SJSA1 (cell line): ENCODE measurements around the gene MORN3. TPM values are rescaled to one million over a fixed set of nuclear protein-coding genes. Genes with fewer than 3 reads are reported as not detected.

Experiments used
- DNase-seq, 2 experiments: peaks; one replicate each; pipeline ENCODE4 v3.0.0-alpha.2; 2015 to 2020; ENCODE audit warnings: low spot score in 2 of 2, low read depth in 1 of 2
- H3K27ac ChIP-seq: fragments of 250-450 bp; sonication (Bioruptor Pico); 2 replicates; pipeline ENCODE4 v1.5.1; 2020; ENCODE audit warnings: mild to moderate bottlenecking, moderate library complexity
- H3K27me3 ChIP-seq: fragments of 250-450 bp; sonication (Bioruptor Pico); replicated peaks from 2 replicates; pipeline ENCODE4 v1.5.1; 2020; ENCODE audit warnings: mild to moderate bottlenecking, moderate library complexity
- H3K36me3 ChIP-seq: fragments of 250-450 bp; sonication (Bioruptor Pico); 2 replicates; pipeline ENCODE4 v1.5.1; 2020; ENCODE audit warnings: mild to moderate bottlenecking
- H3K4me1 ChIP-seq: fragments of 250-450 bp; sonication (Bioruptor Pico); replicated peaks from 2 replicates; pipeline ENCODE4 v1.6.1; 2021; ENCODE audit warnings: mild to moderate bottlenecking
- H3K4me3 ChIP-seq: fragments of 250-450 bp; sonication (Bioruptor Pico); 2 replicates; pipeline ENCODE4 v1.5.1; 2020; ENCODE audit warnings: mild to moderate bottlenecking
- H3K9me3 ChIP-seq: fragments of 250-450 bp; sonication (Bioruptor Pico); replicated peaks from 2 replicates; pipeline ENCODE4 v1.5.1; 2020; ENCODE audit warnings: mild to moderate bottlenecking
- total RNA-seq: library from RNA; depleted of rRNA; stranded (reverse); fragments of >200 nt; shearing (Covaris generic); gene quantifications from 2 replicates; pipeline ENCODE4 v1.2.3, GENCODE V29; 2014; rRNA removed

MORN3 gene
- total RNA-seq, 1 experiment from 2014 or later, result not detected

DNA sequence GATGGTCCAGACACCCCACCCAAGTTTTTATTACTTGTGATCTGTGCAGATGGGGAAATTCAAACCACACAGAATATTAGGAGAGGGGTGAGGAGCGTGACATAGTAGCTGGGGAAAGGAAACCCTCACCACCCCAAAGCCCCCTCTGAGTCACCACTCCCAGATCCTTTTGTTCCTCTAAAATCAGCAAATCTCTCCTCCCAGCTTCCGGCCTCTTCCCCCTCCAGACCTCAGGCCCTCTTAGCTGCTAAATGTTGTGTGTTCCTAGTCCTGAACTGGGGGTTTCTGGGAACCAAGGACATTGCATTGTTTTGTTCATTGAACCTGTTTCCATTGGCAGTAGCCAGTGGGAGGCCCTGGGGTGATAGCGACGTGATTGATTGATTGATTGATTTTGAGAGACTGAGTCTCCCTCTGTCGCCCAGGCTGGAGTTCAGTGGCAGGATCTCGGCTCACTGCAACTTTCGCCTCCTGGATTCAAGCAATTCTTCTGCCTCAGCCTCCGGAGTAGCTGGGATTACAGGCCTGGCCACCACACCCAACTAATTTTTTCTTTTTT, 49.0 kb downstream of the MORN3 start:
- DNase-seq, result no peak
- H3K27ac ChIP-seq, result no peak overlapping the region
- H3K4me3 ChIP-seq, result no peak overlapping the region
- no peaks in the 10 kb centered on the region for H3K36me3 ChIP-seq
- peaks cover 19% of the 10 kb centered on the region for H3K4me1 ChIP-seq
- H3K27me3 ChIP-seq, result no peaks in the 10 kb centered on the region
- no peaks in the 10 kb centered on the region for H3K9me3 ChIP-seq

DNA sequence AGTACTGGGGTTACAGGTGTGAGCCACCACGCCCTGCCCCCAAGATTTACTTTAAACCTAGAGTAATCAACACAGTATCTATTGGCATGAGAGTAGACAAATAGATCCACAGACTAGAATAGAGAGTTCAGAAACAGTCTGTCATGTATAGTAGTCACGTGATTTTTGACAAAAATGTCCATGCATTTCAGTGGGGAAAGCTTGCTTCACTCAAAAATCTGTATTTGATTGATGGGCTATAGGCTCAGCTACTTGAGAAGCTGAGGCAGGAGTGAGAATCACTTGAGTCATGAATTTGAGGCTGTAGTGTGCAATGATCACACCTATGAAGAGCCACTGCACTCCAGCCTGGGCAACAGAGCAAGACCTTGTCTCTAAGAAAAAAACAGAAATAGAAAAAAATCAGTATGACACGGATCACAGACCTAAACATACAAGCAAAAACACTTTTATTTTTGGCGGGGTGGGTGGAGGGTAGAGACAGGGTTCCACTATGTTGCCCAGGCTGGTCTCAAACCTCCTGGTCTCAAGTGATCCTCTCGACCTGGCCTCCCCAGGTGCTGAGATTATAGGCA, 50.7 kb downstream of the MORN3 start:
- no peaks in the 10 kb centered on the region for H3K27me3 ChIP-seq
- DNase-seq, result no peak
- no peak overlapping the region for H3K27ac ChIP-seq

GRCh38 chr12:121614872-121615467, 54.5 kb downstream of the MORN3 start:
- no peak for DNase-seq
- H3K27me3 ChIP-seq, result no peaks in the 10 kb centered on the region

More for the DNA sequence above, 50.7 kb downstream of the MORN3 start:
- Histone ChIP-seq H3K36me3 (no peaks in the 10 kb centered on the region), H3K4me1 (peaks cover 14% of the 10 kb centered on the region), H3K9me3 (no peaks in the 10 kb centered on the region), H3K4me3 (no peak overlapping the region)

DNA sequence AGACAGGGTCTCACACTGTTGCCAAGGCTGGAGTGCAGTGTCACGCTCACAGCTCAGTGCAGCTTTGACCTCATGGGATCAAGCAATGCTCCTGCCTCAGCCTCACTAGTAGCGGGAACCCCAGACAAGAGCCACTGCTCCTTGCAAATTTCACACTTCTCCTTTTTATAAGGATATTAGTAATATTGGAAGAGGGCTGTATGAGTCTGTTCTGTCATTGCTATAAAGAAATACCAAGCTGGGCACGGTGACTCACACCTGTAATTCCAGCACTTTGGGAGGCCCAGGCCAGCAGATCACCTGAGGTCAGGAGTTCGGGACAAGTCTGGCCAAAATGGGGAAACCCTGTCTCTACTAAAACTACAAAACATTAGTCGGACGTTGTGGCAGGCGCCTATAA, 56.0 kb downstream of the MORN3 start:
- no peaks in the 10 kb centered on the region for H3K9me3 ChIP-seq
- no peak overlapping the region for H3K4me3 ChIP-seq
- H3K27ac ChIP-seq, result no peak overlapping the region
- no peak for DNase-seq
- H3K36me3 ChIP-seq, result no peaks in the 10 kb centered on the region
- H3K4me1 ChIP-seq, result no peaks in the 10 kb centered on the region
- no peaks in the 10 kb centered on the region for H3K27me3 ChIP-seq

More at GRCh38 chr12:121614872-121615467, 54.5 kb downstream of the MORN3 start:
- Histone ChIP-seq H3K4me3 (no peak overlapping the region), H3K36me3 (no peaks in the 10 kb centered on the region), H3K9me3 (no peaks in the 10 kb centered on the region), H3K4me1 (peaks cover 7% of the 10 kb centered on the region), H3K27ac (no peak overlapping the region)

- no peak overlapping the region for H3K4me3 ChIP-seq
- H3K9me3 ChIP-seq, result no peaks in the 10 kb centered on the region
- H3K36me3 ChIP-seq, result no peaks in the 10 kb centered on the region
- no peaks in the 10 kb centered on the region for H3K27me3 ChIP-seq
- H3K4me1 ChIP-seq, result no peaks in the 10 kb centered on the region
- no peak for DNase-seq
- no peak overlapping the region for H3K27ac ChIP-seq
These were observed 58.1 kb downstream of the MORN3 start for GRCh38 chr12:121611306-121611705.

- Histone ChIP-seq H3K36me3 (no peaks in the 10 kb centered on the region), H3K9me3 (no peaks in the 10 kb centered on the region), H3K27ac (no peak overlapping the region), H3K4me3 (no peak overlapping the region), H3K4me1 (no peaks in the 10 kb centered on the region), H3K27me3 (no peaks in the 10 kb centered on the region)
- DNase-seq, result no peak
These were observed 59.0 kb downstream of the MORN3 start for GRCh38 chr12:121610239-121611149.

- Histone ChIP-seq H3K9me3 (no peaks in the 10 kb centered on the region), H3K36me3 (no peaks in the 10 kb centered on the region), H3K27ac (no peak overlapping the region), H3K4me1 (no peaks in the 10 kb centered on the region), H3K27me3 (no peaks in the 10 kb centered on the region), H3K4me3 (no peak overlapping the region)
- DNase-seq, result no peak
These were observed 61.2 kb downstream of the MORN3 start for GRCh38 chr12:121608301-121608700.

DNA sequence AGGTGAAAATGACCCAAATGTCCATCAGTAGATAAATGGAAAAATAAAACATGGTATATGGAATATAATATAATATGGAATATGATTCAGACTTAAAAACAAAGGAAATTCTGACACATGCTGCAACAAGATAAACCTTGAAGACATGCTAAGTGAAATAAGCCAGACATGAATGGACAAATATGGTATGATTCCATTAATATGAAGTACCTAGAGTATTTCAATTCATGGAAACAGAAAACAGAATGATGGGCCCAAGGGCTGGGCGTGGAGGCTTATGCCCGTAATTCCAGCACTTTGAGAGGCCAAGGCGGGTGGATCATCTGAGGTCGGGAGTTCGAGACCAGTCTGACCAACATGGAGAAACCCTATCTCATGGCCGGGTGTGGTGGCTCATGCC, 65.9 kb downstream of the MORN3 start:
- no peak for DNase-seq
- Histone ChIP-seq H3K4me1 (no peaks in the 10 kb centered on the region), H3K27ac (no peak overlapping the region), H3K4me3 (no peak overlapping the region), H3K9me3 (no peaks in the 10 kb centered on the region), H3K36me3 (no peaks in the 10 kb centered on the region), H3K27me3 (no peaks in the 10 kb centered on the region)

DNA sequence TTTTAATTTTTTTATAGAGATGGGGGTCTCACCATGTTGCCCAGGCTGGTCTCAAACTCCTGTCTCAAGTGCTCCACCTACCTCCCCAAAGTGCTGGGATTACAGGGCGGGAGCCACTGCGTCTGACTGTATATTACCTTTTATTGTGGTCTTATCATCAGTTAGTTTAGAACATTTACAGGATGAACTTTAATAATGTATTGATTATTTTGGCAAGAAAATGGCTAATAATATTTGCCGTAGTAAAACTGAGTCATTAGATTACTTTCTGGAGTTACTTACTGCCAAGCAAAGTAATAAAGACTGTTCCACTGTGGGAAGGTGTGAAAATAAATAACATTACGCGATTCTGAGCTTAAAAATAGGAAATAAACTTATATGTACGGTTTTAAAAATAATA, 66.7 kb downstream of the MORN3 start:
- Histone ChIP-seq H3K4me3 (no peak overlapping the region), H3K27ac (no peak overlapping the region), H3K4me1 (no peaks in the 10 kb centered on the region), H3K36me3 (no peaks in the 10 kb centered on the region), H3K9me3 (no peaks in the 10 kb centered on the region), H3K27me3 (no peaks in the 10 kb centered on the region)
- no peak for DNase-seq

- no peak overlapping the region for H3K27ac ChIP-seq
- no peaks in the 10 kb centered on the region for H3K4me1 ChIP-seq
- no peaks in the 10 kb centered on the region for H3K27me3 ChIP-seq
- H3K4me3 ChIP-seq, result no peak overlapping the region
- no peaks in the 10 kb centered on the region for H3K36me3 ChIP-seq
- H3K9me3 ChIP-seq, result no peaks in the 10 kb centered on the region
- DNase-seq, result no peak
These were observed 68.6 kb downstream of the MORN3 start for GRCh38 chr12:121600702-121601336.

Other genes starting within 250 kb of the MORN3 start
- 15.2 and 22.0 TPM in 2 replicates for gene KDM2B, start 88.6 kb downstream of the MORN3 start, total RNA-seq
- gene ORAI1, start 43.1 kb downstream of the MORN3 start, total RNA-seq, result 5.3 and 11.7 TPM in 2 replicates
- gene TMEM120B, start 43.1 kb upstream of the MORN3 start, total RNA-seq, result 6.5 and 14.0 TPM in 2 replicates
- 1.6 and 4.0 TPM in 2 replicates for gene RHOF, start 124.0 kb upstream of the MORN3 start, total RNA-seq
- gene SETD1B, start 134.4 kb upstream of the MORN3 start, total RNA-seq, result 1.3 and 1.7 TPM in 2 replicates
- gene HPD, start 189.2 kb upstream of the MORN3 start, total RNA-seq, result 0.11 TPM in 1 of 2 replicates, not detected in the other
- gene PSMD9, start 219.1 kb upstream of the MORN3 start, total RNA-seq, result 63.4 and 150 TPM in 2 replicates
- 10.2 and 13.8 TPM in 2 replicates for gene CFAP251, start 248.9 kb upstream of the MORN3 start, total RNA-seq